GM12878 (cell line): Measurements from ENCODE around the gene MAGEB17. TPM values are rescaled to one million over a fixed set of nuclear protein-coding genes. Genes with fewer than 3 reads are reported as not detected.

Source experiments
- ATAC-seq: fragments of 200-7000 bp; cut with Tn5 transposase; 3 replicates; pipeline ENCODE4 v1.9.1; 2020; ENCODE audit warnings: mild to moderate bottlenecking, moderate library complexity
- BruUV-seq: library from RNA; stranded (reverse); fragments of 400-500 nt; replicated peaks from 2 replicates; lab custom pipeline; 2021; lab: Mats Ljungman, UMichigan
- CTCF ChIA-PET: fragments of 300-600 bp; sonication (Branson Sonifier 250); formaldehyde crosslinking; extraction: SDS; loops from one replicate; lab custom pipeline; 2021; ENCODE audit warnings: inconsistent platforms; lab: Yijun Ruan, JAX
- POLR2A ChIA-PET: fragments of 350-600 bp; formaldehyde crosslinking; extraction: SDS; loops from one replicate; lab custom pipeline; 2021; ENCODE audit warnings: inconsistent platforms; lab: Charles Lee
- RAD21 ChIA-PET: fragments of 300-600 bp; sonication (Branson Sonifier 250); formaldehyde crosslinking; loops from one replicate; lab custom pipeline; 2023; ENCODE audit warnings: antibody characterized with exemption; ENCODE audit not compliant: unreplicated experiment; lab: Charles Lee
- SMC1A ChIA-PET: fragments of 300-600 bp; sonication (Branson Sonifier 250); formaldehyde crosslinking; loops from one replicate; lab custom pipeline; 2023; ENCODE audit not compliant: unreplicated experiment, uncharacterized antibody; lab: Charles Lee
- DNase-seq: peaks from one replicate; pipeline ENCODE4 v3.0.0-alpha.2; 2011; ENCODE audit warnings: low read depth, low spot score
- FAIRE-seq: peaks from 3 replicates; lab custom pipeline; 2011; peaks lifted over from hg19 to GRCh38; lab: Jason Lieb, UNC
- H2AFZ ChIP-seq: 2 replicates; pipeline ENCODE4 v1.6.0; 2011; ENCODE audit warnings: low read depth, low read length, control low read depth; ENCODE audit not compliant: control insufficient read depth
- H3K27ac ChIP-seq: 2 replicates; pipeline ENCODE4 v1.5.1; 2011; ENCODE audit warnings: control low read depth; ENCODE audit not compliant: control insufficient read depth, insufficient read depth
- H3K27me3 ChIP-seq, 2 experiments: replicated peaks in 1 of 2; 2 replicates each; pipeline versions ENCODE4 v1.6.0 to v1.6.1; 2011; ENCODE audit warnings: low read length in 1 of 2; ENCODE audit not compliant: control insufficient read depth in 2 of 2, insufficient read depth in 2 of 2
- H3K36me3 ChIP-seq, 2 experiments: 2 replicates each; pipeline ENCODE4 v1.5.1; 2011; ENCODE audit warnings: low read length in 1 of 2; ENCODE audit not compliant: control insufficient read depth in 2 of 2, insufficient read depth in 2 of 2
- H3K4me1 ChIP-seq: 2 replicates; pipeline ENCODE4 v1.6.1; 2011; ENCODE audit warnings: mild to moderate bottlenecking, low read length, moderate library complexity, mixed read lengths; ENCODE audit not compliant: control insufficient read depth, insufficient read depth
- H3K4me2 ChIP-seq: 2 replicates; pipeline ENCODE4 v1.6.0; 2011; ENCODE audit warnings: control low read depth; ENCODE audit not compliant: control insufficient read depth, insufficient read depth
- H3K4me3 ChIP-seq: fragments of 200-600 bp; sonication (generic); 2 replicates; pipeline ENCODE4 v1.5.1; 2016
- H3K79me2 ChIP-seq: 2 replicates; pipeline ENCODE4 v1.6.0; 2011; ENCODE audit warnings: low read length; ENCODE audit not compliant: control insufficient read depth, insufficient read depth
- H3K9ac ChIP-seq: 2 replicates; pipeline ENCODE4 v1.8.0; 2011; ENCODE audit warnings: low read length, control low read depth, mixed read lengths; ENCODE audit not compliant: control insufficient read depth, insufficient read depth
- H3K9me3 ChIP-seq: replicated peaks from 3 replicates; pipeline ENCODE4 v1.5.1; 2011; ENCODE audit warnings: mild to moderate bottlenecking, low read length; ENCODE audit not compliant: control insufficient read depth, insufficient read depth
- H4K20me1 ChIP-seq: 2 replicates; pipeline ENCODE4 v1.6.0; 2011; ENCODE audit not compliant: control insufficient read depth, insufficient read depth
- ATF2 ChIP-seq: IDR thresholded peaks from 2 replicates; pipeline ENCODE4 v1.6.1; 2012; ENCODE audit warnings: low read length, inconsistent platforms
- CTCF ChIP-seq, 3 experiments: IDR thresholded peaks in 2 of 3; conservative IDR thresholded peaks in 1 of 3; 2 replicates each; pipeline ENCODE4 v1.5.1; 2011; ENCODE audit warnings: low read depth in 3 of 3, low read length in 3 of 3, mild to moderate bottlenecking in 3 of 3, control low read depth in 2 of 3, moderate library complexity in 2 of 3, inconsistent platforms in 1 of 3, mixed read lengths in 1 of 3; ENCODE audit not compliant: control insufficient read depth in 2 of 3, insufficient read depth in 1 of 3; ENCODE audit errors: extremely low read depth in 1 of 3
- RAD21 ChIP-seq: IDR thresholded peaks from 2 replicates; pipeline ENCODE4 v1.6.1; 2011; ENCODE audit warnings: mild to moderate bottlenecking, low read depth, low read length, moderate library complexity; ENCODE audit not compliant: insufficient read depth
- SMC3 ChIP-seq: IDR thresholded peaks from 2 replicates; pipeline ENCODE4 v1.6.1; 2011; ENCODE audit warnings: low read length, improper control_type of control experiment, borderline replicate concordance
- ZNF24 ChIP-seq: fragments of 450-650 bp; IDR thresholded peaks from 2 replicates; pipeline ENCODE4 v1.6.1; 2017; ENCODE audit warnings: antibody characterized with exemption, mild to moderate bottlenecking
- WGBS: methylation state at CpG from one replicate; pipeline ENCODE4 v1.1.6; 2016; ENCODE audit warnings: low lambda C conversion rate; ENCODE audit not compliant: insufficient replicate concordance, insufficient coverage; ENCODE audit errors: missing lambda C conversion rate; 5-methylcytosine and 5-hydroxymethylcytosine counted together
- in situ Hi-C: fragments of 300-500 bp; cut with MboI; formaldehyde crosslinking; loops from 9 replicates; pipeline ENCODE4 v1.14.3; 2018; ENCODE audit warnings: mixed read lengths
- intact Hi-C: fragments of 100-400 bp; cut with micrococcal nuclease; formaldehyde crosslinking; loops from one replicate; pipeline ENCODE4 v1.14.2; 2022; ENCODE audit not compliant: unreplicated experiment
- polyA plus RNA-seq, 11 experiments: library from polyadenylated mRNA; depleted of rRNA in 4 of 11; unstranded in 6 of 11; stranded (reverse) in 5 of 11; fragments of >200 nt; fragmentation: Nextera tagmentation in 4 of 11; fragmentation: Illumina TruSeq in 1 of 11; extraction: Ambion mirVana in 4 of 11; extraction: Trizol in 1 of 11; gene quantifications; 1 replicate in 1 of 11; 2 replicates in 10 of 11; pipeline versions ENCODE4 v1.2.1 to v1.2.3, GENCODE V29; 2011 to 2016; ENCODE audit warnings: inconsistent platforms in 2 of 11, missing spikeins in 2 of 11, low read depth in 1 of 11
- total RNA-seq, 4 experiments: library from RNA; depleted of rRNA in 3 of 4; stranded (reverse); fragments of >200 nt in 3 of 4; fragmentation: Illumina TruSeq in 1 of 4; extraction: Trizol in 1 of 4; gene quantifications; 2 replicates each; pipeline versions ENCODE4 v1.2.1 to v1.2.3, GENCODE V29; 2013 to 2021

MAGEB17 gene
- total and polyA plus RNA-seq, 10 of the 15 experiments (the other 5 are each of a cell fraction or from before 2014, with no cell fraction given): 0.05 to 0.21 TPM; not detected in 8

- peak; percentile 76 for TF ChIP-seq ATF2
These were observed 29.7 kb upstream of the MAGEB17 start (continued) for GRCh38 chrX:16137416-16138107.

GRCh38 chrX:16138108-16138427 lies 29.2 kb upstream of the MAGEB17 start:
- ChIA-PET SMC1A (interaction anchor here (0.5 to 6.5 kb wide), 15 partner anchors 9 to 597 kb away, joined by 3 to 42 read pairs (median 6); partner anchors contain the start of genes AP1S2 and GRPR), POLR2A (interaction anchor here (0.5 to 1.3 kb wide), 2 partner anchors 34 to 290 kb away, joined by 3 to 4 read pairs; no protein-coding TSS in a partner anchor), RAD21 (interaction anchor here (0.7 to 2.6 kb wide), 9 partner anchors 8 to 322 kb away, joined by 3 to 17 read pairs (median 4); partner anchors contain the start of gene GRPR), CTCF (interaction anchor here (0.7 to 6.2 kb wide), 30 partner anchors 10 to 464 kb away, joined by 3 to 118 read pairs (median 5); partner anchors contain the start of genes AP1S2 and GRPR)
- Histone ChIP-seq H3K9me3 (no peaks in the 10 kb centered on the region; the same call in 2 of the 3 replicates), H3K4me1 (peaks cover 3% of the 10 kb centered on the region), H4K20me1 (no peaks in the 10 kb centered on the region), H3K27ac (no peak overlapping the region), H3K79me2 (no peaks in the 10 kb centered on the region), H3K36me3 (no peaks in the 10 kb centered on the region), H3K9ac (no peak overlapping the region), H2AFZ (no peak overlapping the region), H3K27me3 (peaks cover 0 to 2% of the 10 kb centered on the region in 2 experiments; a peak in 3 of 4 replicates), H3K4me3 (no peak overlapping the region), H3K4me2 (no peak overlapping the region)
- peak; percentile 82 for ATAC-seq
- in situ Hi-C loops (no loop called here), intact Hi-C loops (loop anchor here (1.0 to 5.0 kb wide), 4 partner anchors 74 to 376 kb away; partner anchors contain the start of gene AP1S2)
- DNase-seq: peak; percentile 16
- BruUV-seq: no TSS peak
- TF ChIP-seq ZNF24 (no peak), CTCF (IDR thresholded peaks at IDR 0.05 in 2 of 3, conservative IDR thresholded peaks at IDR 0.05 in 1 of 3; ENCODE audit: control insufficient read depth in 2 of 3, extremely low read depth in 1 of 3, insufficient read depth in 1 of 3, low read depth in 3 of 3, low read length in 3 of 3) (peak; percentile 44 to 52 (median 51); a peak in 5 of 6 replicates), SMC3 (peak; percentile 50; the same call in 1 of the 2 replicates), RAD21 (peak; percentile 57)
- WGBS: 39% methylated on average over 1 of the region's 1 CpG
- FAIRE-seq: no peak
